ENCODE measurements around the gene CD8A.

The CD8A gene

DNA sequence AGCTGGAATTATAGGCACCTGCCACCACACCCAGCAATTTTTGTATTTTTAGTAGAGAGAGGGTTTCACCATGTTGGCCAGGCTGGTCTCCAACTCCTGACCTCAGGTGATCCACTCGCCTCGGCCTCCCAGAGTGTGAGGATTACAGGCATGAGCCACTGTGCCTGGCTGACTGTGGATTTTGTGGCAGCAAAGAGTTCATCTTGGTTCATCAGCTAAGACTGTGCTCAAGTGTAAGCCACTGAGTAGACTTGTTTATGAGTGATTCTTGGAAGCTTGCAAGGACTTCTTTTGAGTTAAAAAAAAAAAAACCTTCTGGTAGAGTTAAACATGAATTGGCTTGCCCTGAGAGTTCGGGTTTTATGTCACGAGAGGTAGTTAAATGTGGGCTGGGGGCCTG is 36.2 kb upstream of the CD8A start:
- TF ChIP-seq, protein P1, sequence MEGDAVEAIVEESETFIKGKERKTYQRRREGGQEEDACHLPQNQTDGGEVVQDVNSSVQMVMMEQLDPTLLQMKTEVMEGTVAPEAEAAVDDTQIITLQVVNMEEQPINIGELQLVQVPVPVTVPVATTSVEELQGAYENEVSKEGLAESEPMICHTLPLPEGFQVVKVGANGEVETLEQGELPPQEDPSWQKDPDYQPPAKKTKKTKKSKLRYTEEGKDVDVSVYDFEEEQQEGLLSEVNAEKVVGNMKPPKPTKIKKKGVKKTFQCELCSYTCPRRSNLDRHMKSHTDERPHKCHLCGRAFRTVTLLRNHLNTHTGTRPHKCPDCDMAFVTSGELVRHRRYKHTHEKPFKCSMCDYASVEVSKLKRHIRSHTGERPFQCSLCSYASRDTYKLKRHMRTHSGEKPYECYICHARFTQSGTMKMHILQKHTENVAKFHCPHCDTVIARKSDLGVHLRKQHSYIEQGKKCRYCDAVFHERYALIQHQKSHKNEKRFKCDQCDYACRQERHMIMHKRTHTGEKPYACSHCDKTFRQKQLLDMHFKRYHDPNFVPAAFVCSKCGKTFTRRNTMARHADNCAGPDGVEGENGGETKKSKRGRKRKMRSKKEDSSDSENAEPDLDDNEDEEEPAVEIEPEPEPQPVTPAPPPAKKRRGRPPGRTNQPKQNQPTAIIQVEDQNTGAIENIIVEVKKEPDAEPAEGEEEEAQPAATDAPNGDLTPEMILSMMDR (IDR thresholded peaks at IDR 0.05; ENCODE audit: insufficient read depth, low read depth, low read length, missing control alignments), result no peak
- no peak for DNase-seq (ENCODE audit: low read depth)
- no peak overlapping the region for H3K4me3 ChIP-seq (ENCODE audit: low read depth, low read length)

DNA sequence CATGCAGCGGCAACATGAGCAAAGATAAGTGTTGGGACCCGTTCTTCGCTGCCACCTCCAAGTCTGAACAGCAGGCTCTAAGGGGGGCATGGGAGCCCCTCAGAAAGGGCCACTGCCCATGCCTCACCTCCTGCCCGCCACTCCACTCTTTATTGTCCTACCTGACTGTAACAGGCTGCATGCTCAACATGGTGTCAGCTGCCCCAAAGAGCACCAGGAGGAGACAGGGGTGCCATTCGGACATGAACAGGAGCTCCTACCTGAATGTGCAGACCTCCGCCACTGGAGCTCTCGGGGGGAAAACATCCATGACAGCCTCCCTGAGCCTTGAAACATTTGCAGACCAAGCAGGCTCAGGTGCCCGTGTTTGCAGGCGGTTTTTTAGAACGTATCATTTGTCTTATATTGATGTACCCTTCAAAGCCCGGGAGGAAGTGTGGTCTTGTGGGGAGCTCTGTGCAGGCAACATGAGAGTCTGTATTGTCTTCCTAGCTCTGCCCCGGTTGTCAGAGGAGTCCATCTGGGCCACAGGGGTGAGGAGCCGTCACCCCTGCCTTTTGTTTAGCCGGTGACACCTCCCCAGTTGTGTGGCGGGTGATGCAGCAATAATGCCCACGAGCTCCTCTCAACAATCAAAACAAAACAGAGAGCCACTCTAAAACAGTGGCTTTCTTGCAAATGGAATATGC is 35.1 kb upstream of the CD8A start:
- DNase-seq (ENCODE audit: low read depth), result no peak
- no peak overlapping the region for H3K4me3 ChIP-seq (ENCODE audit: low read depth, low read length)
- TF ChIP-seq, protein P1 (IDR thresholded peaks at IDR 0.05; ENCODE audit: insufficient read depth, low read depth, low read length, missing control alignments), result no peak

DNA sequence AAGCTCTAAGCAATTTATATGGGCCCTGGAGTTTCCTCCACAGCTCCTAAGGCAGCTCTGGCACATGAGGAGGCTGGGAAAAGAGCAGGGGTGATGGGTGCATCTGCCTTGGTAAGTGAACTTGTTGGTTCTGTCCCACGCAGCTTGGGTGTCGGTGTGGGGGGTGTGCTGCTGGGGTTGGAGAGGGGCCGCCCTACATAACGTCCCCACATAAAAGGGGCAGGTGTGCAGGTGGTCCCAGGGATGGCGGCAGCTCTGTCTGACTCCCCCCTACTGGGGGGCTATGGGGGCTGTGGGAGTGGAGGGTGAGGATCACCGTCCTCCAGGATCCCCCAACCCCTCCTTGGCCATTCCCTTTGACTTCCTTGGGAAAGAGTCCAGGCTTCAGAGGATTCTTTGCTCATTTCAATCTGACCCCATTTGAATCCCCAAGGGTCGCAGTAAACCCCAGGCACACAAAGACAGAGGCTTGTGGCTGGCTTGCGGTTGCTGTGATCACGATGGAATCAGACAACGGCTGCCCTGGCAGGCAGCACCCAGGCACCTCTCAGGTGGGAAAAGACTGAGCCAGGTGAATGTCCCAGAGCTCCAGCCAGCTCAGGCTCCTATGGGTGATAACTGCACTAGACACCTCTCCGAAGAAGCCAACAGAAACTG is 34.5 kb upstream of the CD8A start:
- no peak overlapping the region for H3K4me3 ChIP-seq (ENCODE audit: low read depth, low read length)
- no peak for DNase-seq (ENCODE audit: low read depth)
- TF ChIP-seq, protein P1 (IDR thresholded peaks at IDR 0.05; ENCODE audit: insufficient read depth, low read depth, low read length, missing control alignments), result no peak

DNA sequence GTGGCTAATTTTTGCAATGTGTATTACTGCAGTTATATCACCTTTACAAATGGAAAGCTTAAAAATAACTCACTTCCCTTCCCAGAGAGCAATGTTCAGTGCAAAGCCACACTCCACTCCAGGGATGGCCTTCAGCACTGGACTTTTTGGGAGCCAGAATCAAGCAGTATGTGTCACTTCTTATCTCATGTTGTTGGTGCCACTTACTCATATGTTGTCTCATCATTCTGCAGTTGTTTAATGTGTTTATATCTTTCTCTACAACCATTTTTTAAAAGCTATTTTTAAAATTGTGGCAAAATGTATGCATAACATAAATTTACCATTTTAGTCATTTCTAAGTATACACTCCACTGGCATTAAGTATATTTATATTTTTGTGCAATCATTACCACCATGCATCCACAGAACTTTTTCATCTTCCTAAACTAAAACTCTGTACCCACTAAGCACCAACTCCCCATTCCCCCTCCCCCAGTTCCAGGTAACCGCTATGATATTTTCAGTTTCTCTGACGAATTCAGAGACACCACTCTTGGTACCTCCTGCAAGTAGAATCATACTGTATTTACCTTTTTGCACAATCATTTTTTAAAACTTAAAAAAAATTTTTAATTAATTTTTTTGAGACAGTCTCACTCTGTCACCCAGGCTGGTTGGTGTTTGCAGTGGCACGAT is 32.1 kb upstream of the CD8A start:
- no peak overlapping the region for H3K4me3 ChIP-seq (ENCODE audit: low read depth, low read length)
- TF ChIP-seq, protein P1 (IDR thresholded peaks at IDR 0.05; ENCODE audit: insufficient read depth, low read depth, low read length, missing control alignments), result no peak
- no peak for DNase-seq (ENCODE audit: low read depth)

DNA sequence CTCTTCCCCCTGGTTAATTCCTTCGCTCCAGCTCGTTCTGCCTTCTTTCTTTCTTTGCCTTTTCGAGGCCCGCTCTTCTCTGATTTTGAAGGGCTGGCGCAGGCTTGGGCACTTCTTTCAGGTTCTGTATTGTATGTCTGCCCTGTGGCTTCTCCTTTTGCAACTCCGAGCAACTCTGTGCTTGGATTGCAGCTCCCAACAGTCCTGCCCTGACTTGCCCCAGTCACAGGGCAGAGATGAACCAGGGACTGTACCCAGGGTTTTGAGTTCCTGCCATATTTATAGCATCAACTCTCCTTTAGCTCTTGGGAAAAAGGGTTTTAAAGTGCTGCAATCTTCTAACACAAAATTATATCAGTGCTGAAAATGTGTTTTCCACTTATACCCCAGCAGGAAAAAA is 31.1 kb upstream of the CD8A start:
- TF ChIP-seq, protein P1 (IDR thresholded peaks at IDR 0.05; ENCODE audit: insufficient read depth, low read depth, low read length, missing control alignments), result no peak
- H3K4me3 ChIP-seq (ENCODE audit: low read depth, low read length), result no peak overlapping the region
- DNase-seq (ENCODE audit: low read depth), result no peak

DNA sequence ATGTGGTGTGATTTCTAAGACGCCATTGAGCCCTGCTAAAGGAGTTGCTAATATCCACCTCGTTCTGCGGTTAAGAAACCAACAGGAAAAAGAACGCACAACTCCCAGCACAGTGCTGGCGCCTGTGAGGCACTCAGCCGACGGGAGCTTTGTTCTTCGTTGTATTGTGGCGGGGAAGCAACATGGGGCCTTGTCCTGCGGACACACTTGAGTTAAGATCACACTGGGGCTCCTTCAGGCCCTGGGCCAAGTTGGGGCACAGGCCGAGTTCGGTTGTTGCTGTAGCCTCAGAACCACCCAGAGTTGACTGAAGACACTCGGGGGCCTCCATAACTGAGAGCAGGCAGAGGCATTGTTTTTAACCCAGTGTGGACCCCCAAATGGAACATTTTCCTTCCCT is 30.6 kb upstream of the CD8A start:
- TF ChIP-seq, protein P1 (IDR thresholded peaks at IDR 0.05; ENCODE audit: insufficient read depth, low read depth, low read length, missing control alignments), result no peak

More for the DNA sequence above, 30.6 kb upstream of the CD8A start:
- no peak overlapping the region for H3K4me3 ChIP-seq (ENCODE audit: low read depth, low read length)
- DNase-seq (ENCODE audit: low read depth), result no peak

Measured in GM12865 (cell line).